SK-N-SH (cell line): ENCODE measurements around the gene TMPRSS15.

Experiments
- CHD2 ChIP-seq: fragments of 150-350 bp; IDR thresholded peaks from 2 replicates; pipeline ENCODE4 v1.6.1; 2018; ENCODE audit warnings: low read length; ENCODE audit not compliant: partially characterized antibody
- EP300 ChIP-seq, 2 experiments: IDR thresholded peaks; 2 replicates each; pipeline versions ENCODE4 v1.4.0 to v1.6.1; 2012; ENCODE audit warnings: borderline replicate concordance in 1 of 2, low read depth in 1 of 2, low read length in 1 of 2
- POLR2AphosphoS5 ChIP-seq: IDR thresholded peaks from 2 replicates; pipeline ENCODE4 v1.6.1; 2012; ENCODE audit warnings: low read depth, low read length
- SIN3A ChIP-seq: IDR thresholded peaks from 2 replicates; pipeline ENCODE4 v1.6.1; 2012; ENCODE audit warnings: low read depth, mild to moderate bottlenecking, low read length, moderate library complexity, borderline replicate concordance
- SMC3 ChIP-seq: IDR thresholded peaks from 2 replicates; pipeline ENCODE4 v1.6.1; 2012; ENCODE audit warnings: low read depth, low read length, improper control_type of control experiment
- TEAD4 ChIP-seq: IDR thresholded peaks from 2 replicates; pipeline ENCODE4 v1.4.0; 2012; ENCODE audit warnings: mild to moderate bottlenecking, borderline replicate concordance; ENCODE audit not compliant: insufficient read depth
- TF ChIP-seq, protein P1 (sequence below): fragments of 200-600 bp; sonication (generic); IDR thresholded peaks from 2 replicates; pipeline ENCODE4 v1.6.1; 2017; ENCODE audit warnings: antibody characterized with exemption, mild to moderate bottlenecking, moderate library complexity
- TF ChIP-seq, protein P2 (sequence below): IDR thresholded peaks from 2 replicates; pipeline ENCODE4 v1.4.0; 2012; ENCODE audit warnings: low read depth, borderline replicate concordance

DNA sequence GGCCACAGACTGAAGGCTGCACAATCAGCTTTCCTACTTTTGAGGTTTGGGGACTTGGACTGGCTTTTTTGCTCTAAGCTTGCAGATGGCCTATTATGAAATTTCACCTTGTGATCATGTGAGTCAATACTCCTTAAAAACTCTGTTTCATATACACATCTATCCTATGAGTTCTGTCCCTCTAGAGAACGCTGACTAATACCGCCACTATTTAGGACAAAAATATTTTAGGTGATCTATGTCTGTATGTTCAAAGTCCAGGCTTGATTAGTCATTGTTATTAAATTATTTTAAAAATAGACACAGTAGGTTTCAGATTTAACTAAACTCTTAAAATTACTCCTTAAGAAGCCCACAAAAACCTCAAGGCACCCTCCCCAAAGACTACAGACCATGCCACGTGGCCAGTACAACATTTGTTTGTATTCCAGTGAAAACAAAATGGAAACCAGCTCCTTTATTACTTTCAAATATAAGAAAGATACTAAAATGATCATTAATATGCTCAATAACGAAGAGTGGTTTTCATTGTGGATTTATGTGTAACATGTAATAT, 63.1 kb downstream of the TMPRSS15 start:
- TF ChIP-seq CHD2: no peak
- no peak for TF ChIP-seq EP300 (IDR thresholded peaks at IDR 0.05; ENCODE audit: borderline replicate concordance in 1 of 2, low read depth in 1 of 2, low read length in 1 of 2)
- TF ChIP-seq, protein P1, sequence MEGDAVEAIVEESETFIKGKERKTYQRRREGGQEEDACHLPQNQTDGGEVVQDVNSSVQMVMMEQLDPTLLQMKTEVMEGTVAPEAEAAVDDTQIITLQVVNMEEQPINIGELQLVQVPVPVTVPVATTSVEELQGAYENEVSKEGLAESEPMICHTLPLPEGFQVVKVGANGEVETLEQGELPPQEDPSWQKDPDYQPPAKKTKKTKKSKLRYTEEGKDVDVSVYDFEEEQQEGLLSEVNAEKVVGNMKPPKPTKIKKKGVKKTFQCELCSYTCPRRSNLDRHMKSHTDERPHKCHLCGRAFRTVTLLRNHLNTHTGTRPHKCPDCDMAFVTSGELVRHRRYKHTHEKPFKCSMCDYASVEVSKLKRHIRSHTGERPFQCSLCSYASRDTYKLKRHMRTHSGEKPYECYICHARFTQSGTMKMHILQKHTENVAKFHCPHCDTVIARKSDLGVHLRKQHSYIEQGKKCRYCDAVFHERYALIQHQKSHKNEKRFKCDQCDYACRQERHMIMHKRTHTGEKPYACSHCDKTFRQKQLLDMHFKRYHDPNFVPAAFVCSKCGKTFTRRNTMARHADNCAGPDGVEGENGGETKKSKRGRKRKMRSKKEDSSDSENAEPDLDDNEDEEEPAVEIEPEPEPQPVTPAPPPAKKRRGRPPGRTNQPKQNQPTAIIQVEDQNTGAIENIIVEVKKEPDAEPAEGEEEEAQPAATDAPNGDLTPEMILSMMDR: no peak
- TF ChIP-seq, protein P2, sequence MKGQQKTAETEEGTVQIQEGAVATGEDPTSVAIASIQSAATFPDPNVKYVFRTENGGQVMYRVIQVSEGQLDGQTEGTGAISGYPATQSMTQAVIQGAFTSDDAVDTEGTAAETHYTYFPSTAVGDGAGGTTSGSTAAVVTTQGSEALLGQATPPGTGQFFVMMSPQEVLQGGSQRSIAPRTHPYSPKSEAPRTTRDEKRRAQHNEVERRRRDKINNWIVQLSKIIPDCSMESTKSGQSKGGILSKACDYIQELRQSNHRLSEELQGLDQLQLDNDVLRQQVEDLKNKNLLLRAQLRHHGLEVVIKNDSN: no peak
- no peak for TF ChIP-seq SMC3
- no peak for TF ChIP-seq TEAD4
- no peak for TF ChIP-seq POLR2AphosphoS5
- TF ChIP-seq SIN3A: no peak
